Naive thymus-derived CD4-positive, alpha-beta T cell (primary cell): ENCODE measurements around the gene AQP5. TPM values are rescaled to one million over a fixed set of nuclear protein-coding genes. Genes with fewer than 3 reads are reported as not detected.

Source experiments
- ATAC-seq: fragments of 150-1000 bp; cut with Tn5 transposase; 2 replicates; pipeline ENCODE4 v1.10.0; 2021; ENCODE audit warnings: mild to moderate bottlenecking, moderate library complexity
- CTCF ChIA-PET: fragments of 350-600 bp; sonication (Branson Sonifier 250); formaldehyde crosslinking; loops from one replicate; lab custom pipeline; 2021; ENCODE audit warnings: antibody characterized with exemption; lab: Charles Lee
- POLR2A ChIA-PET: fragments of 350-600 bp; sonication (Branson Sonifier 250); formaldehyde crosslinking; loops from one replicate; lab custom pipeline; 2021; ENCODE audit warnings: antibody characterized with exemption, inconsistent platforms; lab: Charles Lee
- DNase-seq, 9 donors: peaks; one replicate each; pipeline versions ENCODE4 v3.0.0 to v3.0.0-alpha.2; 2020 to 2022; ENCODE audit warnings: mixed read lengths in 1 of 9
- H3K27ac ChIP-seq: one replicate; pipeline ENCODE4 v1.7.0; 2013; ENCODE audit warnings: mild to moderate bottlenecking, low read depth, low read length, moderate library complexity
- H3K27me3 ChIP-seq, 2 donors: one replicate each; pipeline ENCODE4 v1.7.0; 2013; ENCODE audit warnings: low read length in 2 of 2, mild to moderate bottlenecking in 2 of 2, moderate library complexity in 2 of 2; ENCODE audit not compliant: control insufficient read depth in 2 of 2, insufficient read depth in 2 of 2
- H3K36me3 ChIP-seq, 3 experiments: 1 replicate in 2 of 3; 2 replicates in 1 of 3; pipeline ENCODE4 v1.7.0; 2013; ENCODE audit warnings: low read length in 3 of 3, mild to moderate bottlenecking in 3 of 3, moderate library complexity in 1 of 3; ENCODE audit not compliant: insufficient read depth in 3 of 3, control insufficient read depth in 2 of 3
- H3K4me1 ChIP-seq, 2 donors: one replicate each; pipeline ENCODE4 v1.7.0; 2013; ENCODE audit warnings: low read length in 2 of 2, mild to moderate bottlenecking in 2 of 2, moderate library complexity in 1 of 2; ENCODE audit not compliant: control insufficient read depth in 2 of 2, insufficient read depth in 2 of 2
- H3K4me3 ChIP-seq: 2 replicates; pipeline ENCODE4 v1.7.0; 2013; ENCODE audit warnings: mild to moderate bottlenecking, low read length
- H3K9me3 ChIP-seq, 3 experiments: 1 replicate in 2 of 3; 2 replicates in 1 of 3; pipeline ENCODE4 v1.7.0; 2013; ENCODE audit warnings: low read length in 3 of 3; ENCODE audit not compliant: control insufficient read depth in 2 of 3
- H3K27ac Mint-ChIP-seq, 9 donors: one replicate each; pipeline ENCODE4 v1.8.0; 2020 to 2022; ENCODE audit warnings: mixed read lengths in 9 of 9, mild to moderate bottlenecking in 8 of 9, moderate library complexity in 5 of 9, inconsistent platforms in 2 of 9
- H3K27me3 Mint-ChIP-seq, 5 donors: one replicate each; pipeline ENCODE4 v1.8.0; 2021 to 2022; ENCODE audit warnings: mixed read lengths in 5 of 5, mild to moderate bottlenecking in 1 of 5
- H3K36me3 Mint-ChIP-seq, 5 donors: one replicate each; pipeline ENCODE4 v1.8.0; 2020 to 2022; ENCODE audit warnings: mixed read lengths in 5 of 5, mild to moderate bottlenecking in 3 of 5, inconsistent platforms in 1 of 5
- H3K4me1 Mint-ChIP-seq, 7 donors: one replicate each; pipeline ENCODE4 v1.8.0; 2020 to 2022; ENCODE audit warnings: mixed read lengths in 7 of 7, mild to moderate bottlenecking in 3 of 7, inconsistent platforms in 1 of 7
- H3K4me3 Mint-ChIP-seq, 10 donors: one replicate each; pipeline ENCODE4 v1.8.0; 2020 to 2022; ENCODE audit warnings: mild to moderate bottlenecking in 10 of 10, mixed read lengths in 10 of 10, moderate library complexity in 6 of 10, inconsistent platforms in 2 of 10
- H3K9me3 Mint-ChIP-seq, 11 donors: one replicate each; pipeline ENCODE4 v1.8.0; 2020 to 2022; ENCODE audit warnings: mixed read lengths in 11 of 11, mild to moderate bottlenecking in 4 of 11, inconsistent platforms in 1 of 11, moderate library complexity in 1 of 11
- intact Hi-C, 2 donors: fragments of 100-400 bp; cut with micrococcal nuclease; formaldehyde crosslinking; loops; one replicate each; pipeline ENCODE4 v1.15.1; 2023
- polyA plus RNA-seq, 2 donors: library from polyadenylated mRNA; unstranded; fragments of 300-500 nt; fragmentation: Illumina TruSeq; gene quantifications; one replicate each; pipeline ENCODE4 v1.2.3, GENCODE V29; 2021
- total RNA-seq, 6 experiments: library from RNA in 5 of 6; stranded (reverse) in 5 of 6; gene quantifications; 1 replicate in 5 of 6; 2 replicates in 1 of 6; pipeline ENCODE4 v1.2.3 and lab custom pipeline; 2021 to 2026

The AQP5 gene
- total and polyA plus RNA-seq, 7 experiments from 2014 or later: not detected

DNA sequence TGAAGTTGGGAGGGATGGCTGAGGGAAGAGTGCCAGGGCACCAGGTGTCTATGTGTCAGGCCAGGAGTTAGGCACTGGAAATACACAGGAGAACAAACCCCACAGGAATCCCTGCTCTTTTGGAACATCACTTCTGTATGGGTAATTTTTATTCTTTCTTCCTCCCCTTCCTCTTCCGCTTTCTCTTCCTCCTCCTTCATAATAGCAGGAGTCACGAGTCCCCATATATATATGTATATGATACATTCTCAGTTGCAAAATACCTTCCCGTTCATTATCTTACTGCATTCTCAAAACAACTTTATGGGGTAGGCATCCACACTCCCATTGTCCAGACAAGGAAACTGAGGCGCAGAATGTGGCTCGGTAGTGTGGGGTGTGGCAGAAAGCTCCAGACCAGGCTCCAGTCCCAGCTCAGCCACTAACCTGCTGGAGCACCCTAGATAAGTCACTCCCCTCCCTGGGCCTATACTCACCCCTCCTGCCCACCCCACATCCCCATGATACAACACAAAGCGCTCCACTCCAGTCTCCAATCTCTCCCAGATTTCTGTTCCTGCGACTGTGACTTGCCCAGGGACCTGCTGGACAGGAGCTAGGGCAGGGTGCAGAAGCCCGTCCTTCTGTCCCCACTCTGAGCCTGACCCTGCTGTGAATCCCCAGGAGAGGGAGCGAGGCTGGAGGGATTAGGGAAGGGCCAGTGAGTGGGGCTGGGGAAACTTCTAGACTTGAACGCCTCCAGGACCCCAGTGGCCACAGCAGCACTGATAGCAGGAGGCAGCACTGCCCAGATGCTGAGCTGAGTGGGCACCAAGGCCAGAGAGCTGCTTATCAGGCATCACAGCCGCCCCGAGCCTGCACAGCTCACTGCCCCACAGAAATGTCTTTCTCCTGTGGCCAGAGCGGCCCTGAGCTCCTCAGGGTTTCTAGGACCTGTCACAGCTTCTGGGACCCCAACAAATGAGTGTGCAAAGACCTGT is 12.5 kb upstream of the AQP5 start:
- Histone ChIP-seq H3K27me3 (no peaks in the 10 kb centered on the region), H3K4me1 (no peaks in the 10 kb centered on the region), H3K4me3 (no peak overlapping the region), H3K9me3 (no peaks in the 10 kb centered on the region), H3K36me3 (no peaks in the 10 kb centered on the region), H3K27ac (no peak overlapping the region)
- Mint-ChIP-seq H3K36me3 (peaks cover 0 to 1% (median 0%) of the 10 kb centered on the region in 5 donors), H3K27me3 (peaks cover 9 to 23% (median 16%) of the 10 kb centered on the region in 5 donors), H3K4me1 (peaks cover 7 to 16% (median 15%) of the 10 kb centered on the region in 7 donors), H3K27ac (no peak overlapping the region), H3K9me3 (no peaks in the 10 kb centered on the region), H3K4me3 (no peak overlapping the region)
- ATAC-seq: no peak
- intact Hi-C loops: no loop called here
- ChIA-PET POLR2A (no interaction called here), CTCF (interaction anchor here (0.7 to 1.1 kb wide), 2 partner anchors 81 to 1905 kb away, joined by 4 to 5 read pairs; no protein-coding TSS in a partner anchor)
- no peak for DNase-seq

DNA sequence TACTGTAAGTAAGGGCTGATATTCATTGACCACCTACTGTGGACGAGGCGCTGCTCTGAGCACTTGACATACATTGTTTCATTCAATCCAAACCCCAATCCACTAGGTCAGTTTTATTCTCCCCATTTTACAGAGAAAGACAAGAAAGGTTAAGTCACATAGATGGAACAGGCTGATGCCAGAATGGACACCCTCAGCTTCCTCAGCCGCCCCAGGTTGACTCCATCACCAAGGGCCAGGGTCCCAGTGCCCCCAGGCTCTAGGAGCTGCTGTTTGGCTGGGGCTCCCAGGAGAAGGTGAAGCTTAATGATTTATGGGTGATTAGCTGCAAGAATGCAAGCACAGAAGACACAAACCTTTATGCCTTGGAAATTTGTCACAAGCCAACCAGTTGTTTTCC is 11.8 kb upstream of the AQP5 start:
- Mint-ChIP-seq H3K27me3 (peaks cover 16 to 30% (median 23%) of the 10 kb centered on the region in 5 donors), H3K9me3 (no peaks in the 10 kb centered on the region), H3K36me3 (peaks cover 0 to 1% (median 0%) of the 10 kb centered on the region in 5 donors), H3K27ac (no peak overlapping the region), H3K4me3 (no peak overlapping the region), H3K4me1 (peaks cover 8 to 16% (median 14%) of the 10 kb centered on the region in 7 donors)
- H3K36me3 ChIP-seq: no peaks in the 10 kb centered on the region
- intact Hi-C loops: no loop called here
- no peaks in the 10 kb centered on the region for H3K27me3 ChIP-seq
- H3K4me3 ChIP-seq: no peak overlapping the region
- H3K27ac ChIP-seq: no peak overlapping the region
- ATAC-seq (no peak), DNase-seq (no peak)
- POLR2A ChIA-PET: no interaction called here
- CTCF ChIA-PET: interaction anchor here (1.1 kb wide), 1 partner anchor 82 kb away, joined by 4 read pairs; no protein-coding TSS in a partner anchor
- H3K9me3 ChIP-seq: no peaks in the 10 kb centered on the region
- H3K4me1 ChIP-seq: no peaks in the 10 kb centered on the region

- Mint-ChIP-seq H3K36me3 (no peaks in the 10 kb centered on the region), H3K27me3 (peaks cover 18 to 32% (median 25%) of the 10 kb centered on the region in 5 donors), H3K4me3 (no peak within 1 kb of the TSS), H3K27ac (peak within 1 kb of the TSS in 1 of 9 donors; percentile 58), H3K9me3 (no peaks in the 10 kb centered on the region), H3K4me1 (peaks cover 3 to 12% (median 7%) of the 10 kb centered on the region in 7 donors)
- Histone ChIP-seq H3K36me3 (no peaks in the 10 kb centered on the region), H3K4me3 (no peak within 1 kb of the TSS), H3K27me3 (no peaks in the 10 kb centered on the region), H3K4me1 (no peaks in the 10 kb centered on the region), H3K9me3 (no peaks in the 10 kb centered on the region), H3K27ac (no peak within 1 kb of the TSS)
- ChIA-PET POLR2A (no interaction called here), CTCF (interaction anchor here (1.1 kb wide), 1 partner anchor 83 kb away, joined by 4 read pairs; no protein-coding TSS in a partner anchor)
- ATAC-seq (no peak), DNase-seq (no peak)
- intact Hi-C loops: no loop called here
These were observed 11.1 kb upstream of the AQP5 start, which contains the start of gene AQP2 for GRCh38 chr12:49950273-49951251. Gene AQP2 (plus strand): TSS chr12:49950737. CDS start chr12:49950831, 94 bp downstream.

DNA sequence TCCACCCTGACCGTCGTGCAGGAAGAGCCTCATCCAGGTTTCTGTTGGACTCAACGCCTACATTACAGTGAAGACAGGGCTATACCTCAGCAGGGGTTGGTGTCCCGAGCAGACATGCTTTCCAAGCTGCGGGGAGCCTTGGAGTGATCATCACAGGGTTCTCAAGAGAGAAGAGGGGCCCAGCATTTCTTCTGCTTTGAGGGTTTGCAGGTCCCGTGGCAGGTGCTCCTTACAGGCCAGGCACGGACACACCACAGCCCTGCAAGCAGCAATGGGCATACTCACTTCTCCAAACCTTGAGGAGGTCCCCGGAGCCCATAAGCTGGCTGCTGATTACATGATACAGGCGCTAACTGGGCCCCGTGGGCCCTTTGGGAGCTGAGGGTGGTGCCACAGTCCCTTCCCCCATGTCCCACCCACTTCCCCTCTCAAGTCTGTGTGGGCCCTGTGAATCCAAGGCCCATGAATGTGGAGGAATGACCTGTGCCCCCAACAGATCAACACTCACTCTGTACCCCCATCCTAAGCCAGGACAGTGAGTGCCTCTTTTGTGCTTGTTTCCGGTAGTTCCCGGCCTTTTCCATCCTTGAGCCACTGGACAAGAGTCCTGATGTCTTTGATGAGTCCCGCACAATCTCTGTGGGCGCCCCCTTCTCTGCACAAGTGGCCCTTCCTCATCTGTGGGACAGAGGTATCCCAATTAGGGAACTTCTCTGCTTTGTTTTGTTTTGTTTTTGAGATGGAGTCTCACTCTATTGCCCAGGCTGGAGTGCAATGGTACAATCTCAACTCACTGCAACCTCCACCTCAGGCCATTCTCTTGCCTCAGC is 10.0 kb upstream of the AQP5 start:
- H3K4me3 Mint-ChIP-seq: no peak overlapping the region
- no peaks in the 10 kb centered on the region for H3K9me3 ChIP-seq
- POLR2A ChIA-PET: no interaction called here
- DNase-seq (peak in 1 of 9 donors; percentile 3), ATAC-seq (no peak)
- H3K27me3 Mint-ChIP-seq: peaks cover 25 to 40% (median 35%) of the 10 kb centered on the region in 5 donors
- no peaks in the 10 kb centered on the region for H3K27me3 ChIP-seq
- H3K4me1 ChIP-seq: no peaks in the 10 kb centered on the region
- peaks cover 0 to 4% (median 0%) of the 10 kb centered on the region in 7 donors for H3K4me1 Mint-ChIP-seq
- intact Hi-C loops: no loop called here
- H3K9me3 Mint-ChIP-seq: peaks cover 0 to under 1% (median 0%) of the 10 kb centered on the region in 11 donors
- no peak overlapping the region for H3K4me3 ChIP-seq
- no peak overlapping the region for H3K27ac ChIP-seq
- no peak overlapping the region for H3K27ac Mint-ChIP-seq
- CTCF ChIA-PET: no interaction called here
- H3K36me3 ChIP-seq: no peaks in the 10 kb centered on the region
- H3K36me3 Mint-ChIP-seq: no peaks in the 10 kb centered on the region

DNA sequence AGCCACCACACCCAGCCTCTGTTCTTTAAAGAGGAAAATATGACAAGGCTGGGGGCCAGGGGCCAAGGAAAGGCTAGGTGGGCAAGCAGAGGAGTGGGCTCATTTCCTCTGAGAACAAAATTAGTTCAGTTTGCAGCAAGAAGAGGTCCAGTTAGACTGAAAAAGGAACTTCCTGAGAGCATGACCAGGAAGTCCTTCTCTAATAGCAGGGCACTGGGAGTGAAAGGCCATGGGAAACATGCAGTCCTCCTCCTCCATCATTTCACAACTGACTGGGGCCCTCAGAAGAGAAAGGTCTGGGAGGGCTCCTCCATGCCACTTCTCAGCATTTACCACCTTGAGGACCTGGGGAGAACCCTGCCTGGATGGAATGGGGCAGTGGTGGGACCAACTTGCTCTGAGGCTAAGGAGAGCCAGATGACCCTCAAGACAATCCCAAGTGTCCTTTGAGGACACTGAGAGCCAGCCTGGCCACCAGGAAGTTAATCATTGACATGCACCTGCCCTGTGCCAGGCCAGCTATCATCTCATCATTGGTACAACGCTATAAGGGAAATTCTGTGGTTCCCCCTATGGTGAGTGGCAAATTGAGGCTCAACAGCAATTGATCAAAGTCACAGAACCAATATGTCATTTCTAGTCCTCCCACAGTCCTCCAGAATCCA is 9.1 kb upstream of the AQP5 start:
- Mint-ChIP-seq H3K4me1 (peaks cover 0 to 5% (median 0%) of the 10 kb centered on the region in 7 donors), H3K9me3 (peaks cover 0 to 1% (median 0%) of the 10 kb centered on the region in 11 donors), H3K4me3 (no peak overlapping the region), H3K36me3 (no peaks in the 10 kb centered on the region), H3K27me3 (peaks cover 34 to 49% (median 43%) of the 10 kb centered on the region in 5 donors), H3K27ac (no peak overlapping the region)
- Histone ChIP-seq H3K9me3 (no peaks in the 10 kb centered on the region), H3K4me3 (no peak overlapping the region), H3K36me3 (no peaks in the 10 kb centered on the region), H3K27me3 (no peaks in the 10 kb centered on the region), H3K27ac (no peak overlapping the region), H3K4me1 (no peaks in the 10 kb centered on the region)
- CTCF ChIA-PET: no interaction called here
- ATAC-seq (no peak), DNase-seq (peak in 1 of 9 donors; percentile 1)
- POLR2A ChIA-PET: no interaction called here
- intact Hi-C loops: no loop called here
